WTC11 (cell line): Measurements from ENCODE around the gene CAMSAP3.

Experiments used
- HMGA2 ChIP-seq: fragments of 250-450 bp; sonication (Bioruptor Pico); IDR thresholded peaks from 2 replicates; pipeline ENCODE4 v1.4.0; 2021; ENCODE audit warnings: mild to moderate bottlenecking, moderate library complexity
- NFYB ChIP-seq: sonication (generic); formaldehyde crosslinking; conservative IDR thresholded peaks from 2 replicates; pipeline ENCODE4 v1.8.0; 2022; ENCODE audit warnings: low read depth, missing genetic modification reagents
- NR2C2 ChIP-seq: sonication (generic); formaldehyde crosslinking; IDR thresholded peaks from 2 replicates; pipeline ENCODE4 v1.8.0; 2022; ENCODE audit warnings: mild to moderate bottlenecking, missing genetic modification reagents
- TP53 ChIP-seq: sonication (generic); formaldehyde crosslinking; IDR thresholded peaks from 2 replicates; pipeline ENCODE4 v1.8.1; 2023; ENCODE audit warnings: mild to moderate bottlenecking, missing genetic modification reagents
- ZNF121 ChIP-seq: sonication (generic); formaldehyde crosslinking; IDR thresholded peaks from 2 replicates; pipeline ENCODE4 v1.8.0; 2023; ENCODE audit warnings: missing genetic modification reagents
- ZNF138 ChIP-seq: sonication (generic); formaldehyde crosslinking; conservative IDR thresholded peaks from 2 replicates; pipeline ENCODE4 v1.8.1; 2022; ENCODE audit warnings: mild to moderate bottlenecking, moderate library complexity, missing genetic modification reagents
- TF ChIP-seq, protein P1 (sequence below): fragments of 200-600 bp; IDR thresholded peaks from 2 replicates; pipeline ENCODE4 v1.8.0; 2022; ENCODE audit warnings: antibody characterized with exemption
- TF ChIP-seq, protein P2 (sequence below): sonication (generic); formaldehyde crosslinking; conservative IDR thresholded peaks from 2 replicates; pipeline ENCODE4 v1.8.1; 2022; ENCODE audit warnings: mild to moderate bottlenecking, missing genetic modification reagents
- TF ChIP-seq, protein P3 (sequence below): sonication (generic); formaldehyde crosslinking; IDR thresholded peaks from 2 replicates; pipeline ENCODE4 v1.8.1; 2022; ENCODE audit warnings: low read depth, missing genetic modification reagents, borderline replicate concordance
- TF ChIP-seq, protein P4 (sequence below): sonication (generic); formaldehyde crosslinking; IDR thresholded peaks from 2 replicates; pipeline ENCODE4 v1.8.1; 2023; ENCODE audit warnings: mild to moderate bottlenecking, moderate library complexity, missing genetic modification reagents
- TF ChIP-seq, protein P5 (sequence below): sonication (generic); formaldehyde crosslinking; IDR thresholded peaks from 2 replicates; pipeline ENCODE4 v1.8.0; 2022; ENCODE audit warnings: mild to moderate bottlenecking, missing genetic modification reagents
- TF ChIP-seq, protein P6 (sequence below): fragments of 250-450 bp; sonication (Bioruptor Pico); IDR thresholded peaks from 2 replicates; pipeline ENCODE4 v2.1.2; 2022; ENCODE audit warnings: mild to moderate bottlenecking, moderate library complexity

DNA sequence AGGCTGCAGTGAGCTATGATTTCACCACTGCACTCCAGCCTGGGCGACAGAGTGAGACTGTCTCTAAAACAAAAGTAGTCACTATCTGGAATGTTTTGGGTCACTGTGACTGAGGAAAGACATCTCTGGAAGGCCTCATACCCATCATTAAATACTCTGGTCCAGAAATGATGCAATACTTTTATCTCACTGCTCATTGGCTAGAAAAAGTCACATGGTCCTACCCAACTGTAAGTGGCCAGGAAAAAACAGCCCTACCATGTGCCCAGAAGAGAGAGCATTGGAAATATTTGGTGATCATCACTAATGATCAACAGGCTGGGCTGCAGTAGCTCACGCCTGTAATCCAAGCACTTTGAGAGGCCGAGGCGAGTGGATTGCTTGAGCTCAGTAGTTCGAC is 30.3 kb upstream of the CAMSAP3 start:
- TF ChIP-seq, protein P1, sequence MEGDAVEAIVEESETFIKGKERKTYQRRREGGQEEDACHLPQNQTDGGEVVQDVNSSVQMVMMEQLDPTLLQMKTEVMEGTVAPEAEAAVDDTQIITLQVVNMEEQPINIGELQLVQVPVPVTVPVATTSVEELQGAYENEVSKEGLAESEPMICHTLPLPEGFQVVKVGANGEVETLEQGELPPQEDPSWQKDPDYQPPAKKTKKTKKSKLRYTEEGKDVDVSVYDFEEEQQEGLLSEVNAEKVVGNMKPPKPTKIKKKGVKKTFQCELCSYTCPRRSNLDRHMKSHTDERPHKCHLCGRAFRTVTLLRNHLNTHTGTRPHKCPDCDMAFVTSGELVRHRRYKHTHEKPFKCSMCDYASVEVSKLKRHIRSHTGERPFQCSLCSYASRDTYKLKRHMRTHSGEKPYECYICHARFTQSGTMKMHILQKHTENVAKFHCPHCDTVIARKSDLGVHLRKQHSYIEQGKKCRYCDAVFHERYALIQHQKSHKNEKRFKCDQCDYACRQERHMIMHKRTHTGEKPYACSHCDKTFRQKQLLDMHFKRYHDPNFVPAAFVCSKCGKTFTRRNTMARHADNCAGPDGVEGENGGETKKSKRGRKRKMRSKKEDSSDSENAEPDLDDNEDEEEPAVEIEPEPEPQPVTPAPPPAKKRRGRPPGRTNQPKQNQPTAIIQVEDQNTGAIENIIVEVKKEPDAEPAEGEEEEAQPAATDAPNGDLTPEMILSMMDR: no peak
- TF ChIP-seq, protein P2, sequence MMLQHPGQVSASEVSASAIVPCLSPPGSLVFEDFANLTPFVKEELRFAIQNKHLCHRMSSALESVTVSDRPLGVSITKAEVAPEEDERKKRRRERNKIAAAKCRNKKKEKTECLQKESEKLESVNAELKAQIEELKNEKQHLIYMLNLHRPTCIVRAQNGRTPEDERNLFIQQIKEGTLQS: no peak
- TF ChIP-seq, protein P3, sequence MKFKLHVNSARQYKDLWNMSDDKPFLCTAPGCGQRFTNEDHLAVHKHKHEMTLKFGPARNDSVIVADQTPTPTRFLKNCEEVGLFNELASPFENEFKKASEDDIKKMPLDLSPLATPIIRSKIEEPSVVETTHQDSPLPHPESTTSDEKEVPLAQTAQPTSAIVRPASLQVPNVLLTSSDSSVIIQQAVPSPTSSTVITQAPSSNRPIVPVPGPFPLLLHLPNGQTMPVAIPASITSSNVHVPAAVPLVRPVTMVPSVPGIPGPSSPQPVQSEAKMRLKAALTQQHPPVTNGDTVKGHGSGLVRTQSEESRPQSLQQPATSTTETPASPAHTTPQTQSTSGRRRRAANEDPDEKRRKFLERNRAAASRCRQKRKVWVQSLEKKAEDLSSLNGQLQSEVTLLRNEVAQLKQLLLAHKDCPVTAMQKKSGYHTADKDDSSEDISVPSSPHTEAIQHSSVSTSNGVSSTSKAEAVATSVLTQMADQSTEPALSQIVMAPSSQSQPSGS (CRISPR knock-in tag): no peak
- TF ChIP-seq, protein P4, sequence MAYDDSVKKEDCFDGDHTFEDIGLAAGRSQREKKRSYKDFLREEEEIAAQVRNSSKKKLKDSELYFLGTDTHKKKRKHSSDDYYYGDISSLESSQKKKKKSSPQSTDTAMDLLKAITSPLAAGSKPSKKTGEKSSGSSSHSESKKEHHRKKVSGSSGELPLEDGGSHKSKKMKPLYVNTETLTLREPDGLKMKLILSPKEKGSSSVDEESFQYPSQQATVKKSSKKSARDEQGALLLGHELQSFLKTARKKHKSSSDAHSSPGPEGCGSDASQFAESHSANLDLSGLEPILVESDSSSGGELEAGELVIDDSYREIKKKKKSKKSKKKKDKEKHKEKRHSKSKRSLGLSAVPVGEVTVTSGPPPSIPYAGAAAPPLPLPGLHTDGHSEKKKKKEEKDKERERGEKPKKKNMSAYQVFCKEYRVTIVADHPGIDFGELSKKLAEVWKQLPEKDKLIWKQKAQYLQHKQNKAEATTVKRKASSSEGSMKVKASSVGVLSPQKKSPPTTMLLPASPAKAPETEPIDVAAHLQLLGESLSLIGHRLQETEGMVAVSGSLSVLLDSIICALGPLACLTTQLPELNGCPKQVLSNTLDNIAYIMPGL (CRISPR knock-in tag): no peak
- TF ChIP-seq, protein P5, sequence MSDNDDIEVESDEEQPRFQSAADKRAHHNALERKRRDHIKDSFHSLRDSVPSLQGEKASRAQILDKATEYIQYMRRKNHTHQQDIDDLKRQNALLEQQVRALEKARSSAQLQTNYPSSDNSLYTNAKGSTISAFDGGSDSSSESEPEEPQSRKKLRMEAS (CRISPR knock-in tag): no peak
- TF ChIP-seq ZNF138 (CRISPR knock-in tag): no peak
- no peak for TF ChIP-seq TP53 (CRISPR knock-in tag)
- TF ChIP-seq, protein P6, sequence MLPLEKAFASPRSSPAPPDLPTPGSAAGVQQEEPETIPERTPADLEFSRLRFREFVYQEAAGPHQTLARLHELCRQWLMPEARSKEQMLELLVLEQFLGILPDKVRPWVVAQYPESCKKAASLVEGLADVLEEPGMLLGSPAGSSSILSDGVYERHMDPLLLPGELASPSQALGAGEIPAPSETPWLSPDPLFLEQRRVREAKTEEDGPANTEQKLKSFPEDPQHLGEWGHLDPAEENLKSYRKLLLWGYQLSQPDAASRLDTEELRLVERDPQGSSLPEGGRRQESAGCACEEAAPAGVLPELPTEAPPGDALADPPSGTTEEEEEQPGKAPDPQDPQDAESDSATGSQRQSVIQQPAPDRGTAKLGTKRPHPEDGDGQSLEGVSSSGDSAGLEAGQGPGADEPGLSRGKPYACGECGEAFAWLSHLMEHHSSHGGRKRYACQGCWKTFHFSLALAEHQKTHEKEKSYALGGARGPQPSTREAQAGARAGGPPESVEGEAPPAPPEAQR (CRISPR knock-in tag): no peak
- no peak for TF ChIP-seq HMGA2
- TF ChIP-seq ZNF121 (CRISPR knock-in tag): no peak
- TF ChIP-seq NR2C2: no peak
- no peak for TF ChIP-seq NFYB (CRISPR knock-in tag)
